K562 (cell line): Measurements from ENCODE around the gene NT5DC4. TPM values are rescaled to one million over a fixed set of nuclear protein-coding genes. Genes with fewer than 3 reads are reported as not detected.

Experiments
- ADNP ChIP-seq: fragments of 200-800 bp; sonication (Bioruptor generic); IDR thresholded peaks from 2 replicates; pipeline ENCODE4 v1.6.1; 2016; ENCODE audit warnings: missing genetic modification characterization, missing compliant biosample characterization
- ARID1B ChIP-seq: fragments of 450-650 bp; IDR thresholded peaks from 2 replicates; pipeline ENCODE4 v1.6.1; 2016; ENCODE audit warnings: antibody characterized with exemption, mild to moderate bottlenecking, inconsistent platforms
- CBFA2T2 ChIP-seq: fragments of 450-650 bp; conservative IDR thresholded peaks from 2 replicates; pipeline ENCODE4 v1.6.1; 2017; ENCODE audit warnings: mild to moderate bottlenecking
- CREM ChIP-seq: IDR thresholded peaks from 2 replicates; pipeline ENCODE4 v1.6.1; 2014; ENCODE audit warnings: antibody characterized with exemption, low read depth
- CTCF ChIP-seq, 3 experiments: IDR thresholded peaks in 2 of 3; conservative IDR thresholded peaks in 1 of 3; 2 replicates each; pipeline ENCODE4 v1.5.1; 2011 to 2012; ENCODE audit warnings: low read length in 3 of 3, mild to moderate bottlenecking in 3 of 3, control low read depth in 2 of 3, improper control_type of control experiment in 1 of 3, inconsistent platforms in 1 of 3, low read depth in 1 of 3, mixed read lengths in 1 of 3, moderate library complexity in 1 of 3; ENCODE audit not compliant: insufficient read depth in 2 of 3
- HMBOX1 ChIP-seq: sonication (generic); IDR thresholded peaks from 2 replicates; pipeline ENCODE4 v1.6.1; 2016
- NELFE ChIP-seq: IDR thresholded peaks from 2 replicates; pipeline ENCODE4 v1.6.1; 2011; ENCODE audit warnings: mild to moderate bottlenecking; ENCODE audit not compliant: insufficient read depth, insufficient read length
- PHB2 ChIP-seq: fragments of 450-650 bp; IDR thresholded peaks from 2 replicates; pipeline ENCODE4 v1.6.1; 2017; ENCODE audit warnings: low read depth
- RBFOX2 ChIP-seq: fragments of 200-400 bp; formaldehyde crosslinking; IDR thresholded peaks from 2 replicates; pipeline ENCODE4 v1.6.1; 2017; ENCODE audit warnings: low read depth, mild to moderate bottlenecking, low read length, moderate library complexity
- TCF15 ChIP-seq: fragments of 250-450 bp; sonication (Bioruptor Pico); IDR thresholded peaks from 2 replicates; pipeline ENCODE4 v1.8.0; 2022; ENCODE audit warnings: moderate library complexity, mild to moderate bottlenecking, inconsistent platforms
- USF1 ChIP-seq: sonication (generic); formaldehyde crosslinking; IDR thresholded peaks from 2 replicates; pipeline ENCODE4 v1.9.0; 2022; ENCODE audit warnings: mild to moderate bottlenecking, missing genetic modification reagents
- ZNF398 ChIP-seq: fragments of 250-450 bp; sonication (Bioruptor Pico); IDR thresholded peaks from 2 replicates; pipeline ENCODE4 v1.8.0; 2021; ENCODE audit warnings: moderate library complexity, mild to moderate bottlenecking, inconsistent platforms
- polyA plus RNA-seq, 8 experiments: library from polyadenylated mRNA; depleted of rRNA in 4 of 8; stranded (reverse) in 5 of 8; unstranded in 3 of 8; fragments of >200 nt; fragmentation: Nextera tagmentation in 2 of 8; fragmentation: Illumina TruSeq in 1 of 8; extraction: Ambion mirVana in 2 of 8; extraction: Trizol in 1 of 8; gene quantifications; 2 replicates each; pipeline versions ENCODE4 v1.2.1 to v1.2.3, GENCODE V29; 2011 to 2014; ENCODE audit warnings: inconsistent platforms in 1 of 8, missing spikeins in 1 of 8
- total RNA-seq, 7 experiments: library from RNA; depleted of rRNA in 6 of 7; stranded (reverse); fragments of >200 nt in 6 of 7; fragmentation: Illumina TruSeq in 2 of 7; extraction: Trizol in 2 of 7; gene quantifications; 2 replicates each; pipeline versions ENCODE4 v1.2.1 to v1.2.3, GENCODE V29; 2011 to 2021; ENCODE audit warnings: low replicate concordance in 1 of 7

NT5DC4 gene
- total and polyA plus RNA-seq, 9 of the 15 experiments (the other 6 are each of a cell fraction or from before 2014, with no cell fraction given): 0.44 to 6.9 (median 2.5) TPM

- TF ChIP-seq TCF15 (CRISPR knock-in tag): peak; percentile 30; the same call in 1 of the 2 replicates
- no peak for TF ChIP-seq RBFOX2
- no peak for TF ChIP-seq NELFE
- 0 out of 2 replicates have a peak, but pooled peaks have one; percentile 15 for TF ChIP-seq USF1
- TF ChIP-seq ZNF398 (CRISPR knock-in tag): no peak
- no peak for TF ChIP-seq HMBOX1
- TF ChIP-seq CTCF (IDR thresholded peaks at IDR 0.05 in 2 of 3, conservative IDR thresholded peaks at IDR 0.05 in 1 of 3; ENCODE audit: insufficient read depth in 2 of 3, low read depth in 1 of 3, low read length in 3 of 3): peak in 1 of 3 experiments; percentile 27; a peak in 2 of 6 replicates
- TF ChIP-seq CBFA2T2: 0 out of 2 replicates have a peak, but pooled peaks have one; percentile 3
- 0 out of 2 replicates have a peak, but pooled peaks have one; percentile 23 for TF ChIP-seq CREM
- no peak for TF ChIP-seq PHB2
- TF ChIP-seq ARID1B: no peak
- TF ChIP-seq ADNP (tag): peak; percentile 48
- TF ChIP-seq, all 486 proteins: peak for 11
These were observed 5.0 kb downstream of the NT5DC4 start (continued) for GRCh38 chr2:112725545-112726457.
